ENCODE measurements around the gene TSPAN1.

The TSPAN1 gene

GRCh38 chr1:46148318-46148717 lies 26.6 kb upstream of the TSPAN1 start:
- H3K27me3 ChIP-seq (ENCODE audit: insufficient read depth, low read length, poor library complexity, severe bottlenecking) = no peaks in the 10 kb centered on the region
- H3K4me2 ChIP-seq (ENCODE audit: low read depth, low read length, poor library complexity, severe bottlenecking) = no peak overlapping the region
- no peak for TF ChIP-seq EZH2phosphoT487 (IDR thresholded peaks at IDR 0.05; ENCODE audit: borderline replicate concordance)
- no peak for TF ChIP-seq CTCF (conservative IDR thresholded peaks at IDR 0.05; ENCODE audit: low read length)
- no peaks in the 10 kb centered on the region for H3F3A ChIP-seq (ENCODE audit: low read depth)
- H3K4me1 ChIP-seq (ENCODE audit: insufficient read depth, low read length, poor library complexity, severe bottlenecking) = peaks cover 5% of the 10 kb centered on the region
- no peaks in the 10 kb centered on the region for H4K20me1 ChIP-seq (ENCODE audit: insufficient read depth, low read length, poor library complexity, severe bottlenecking)
- H3K9ac ChIP-seq (ENCODE audit: low read depth, low read length, poor library complexity, severe bottlenecking) = no peak overlapping the region
- H3K9me2 ChIP-seq (replicated peaks; ENCODE audit: low read depth, low read length) = no peaks in the 10 kb centered on the region
- no peaks in the 10 kb centered on the region for H3K36me3 ChIP-seq (ENCODE audit: insufficient read depth, low read length)
- H3K9me3 ChIP-seq (ENCODE audit: insufficient read depth, low read depth, low read length) = no peaks in the 10 kb centered on the region
- H2AFZ ChIP-seq (ENCODE audit: low read length) = peak overlapping the region; percentile 71
- H3K79me2 ChIP-seq (ENCODE audit: insufficient read depth, low read length) = no peaks in the 10 kb centered on the region
- H3K4me3 ChIP-seq (ENCODE audit: low read length, poor library complexity, severe bottlenecking) = no peak overlapping the region

GRCh38 chr1:46150085-46150484 lies 24.8 kb upstream of the TSPAN1 start:
- no peaks in the 10 kb centered on the region for H3K79me2 ChIP-seq (ENCODE audit: insufficient read depth, low read length)
- H3K9me2 ChIP-seq (replicated peaks; ENCODE audit: low read depth, low read length) = no peaks in the 10 kb centered on the region
- H2AFZ ChIP-seq (ENCODE audit: low read length) = no peak overlapping the region
- H3K4me1 ChIP-seq (ENCODE audit: insufficient read depth, low read length, poor library complexity, severe bottlenecking) = peaks cover 11% of the 10 kb centered on the region
- no peak for TF ChIP-seq EZH2phosphoT487 (IDR thresholded peaks at IDR 0.05; ENCODE audit: borderline replicate concordance)
- no peak for TF ChIP-seq CTCF (conservative IDR thresholded peaks at IDR 0.05; ENCODE audit: low read length)
- H3K4me2 ChIP-seq (ENCODE audit: low read depth, low read length, poor library complexity, severe bottlenecking) = no peak overlapping the region
- H3K36me3 ChIP-seq (ENCODE audit: insufficient read depth, low read length) = no peaks in the 10 kb centered on the region
- H3K4me3 ChIP-seq (ENCODE audit: low read length, poor library complexity, severe bottlenecking) = no peak overlapping the region
- H4K20me1 ChIP-seq (ENCODE audit: insufficient read depth, low read length, poor library complexity, severe bottlenecking) = no peaks in the 10 kb centered on the region
- H3F3A ChIP-seq (ENCODE audit: low read depth) = no peaks in the 10 kb centered on the region
- H3K27me3 ChIP-seq (ENCODE audit: insufficient read depth, low read length, poor library complexity, severe bottlenecking) = no peaks in the 10 kb centered on the region
- H3K9ac ChIP-seq (ENCODE audit: low read depth, low read length, poor library complexity, severe bottlenecking) = no peak overlapping the region
- no peaks in the 10 kb centered on the region for H3K9me3 ChIP-seq (ENCODE audit: insufficient read depth, low read depth, low read length)

- no peaks in the 10 kb centered on the region for H3K9me3 ChIP-seq (ENCODE audit: insufficient read depth, low read depth, low read length)
- TF ChIP-seq CTCF (conservative IDR thresholded peaks at IDR 0.05; ENCODE audit: low read length) = no peak
- TF ChIP-seq EZH2phosphoT487 (IDR thresholded peaks at IDR 0.05; ENCODE audit: borderline replicate concordance) = no peak
- no peak overlapping the region for H2AFZ ChIP-seq (ENCODE audit: low read length)
- H3K4me1 ChIP-seq (ENCODE audit: insufficient read depth, low read length, poor library complexity, severe bottlenecking) = peaks cover 11% of the 10 kb centered on the region
- no peaks in the 10 kb centered on the region for H3K36me3 ChIP-seq (ENCODE audit: insufficient read depth, low read length)
- H3K4me2 ChIP-seq (ENCODE audit: low read depth, low read length, poor library complexity, severe bottlenecking) = no peak overlapping the region
- H4K20me1 ChIP-seq (ENCODE audit: insufficient read depth, low read length, poor library complexity, severe bottlenecking) = no peaks in the 10 kb centered on the region
- H3K27me3 ChIP-seq (ENCODE audit: insufficient read depth, low read length, poor library complexity, severe bottlenecking) = no peaks in the 10 kb centered on the region
- no peak overlapping the region for H3K4me3 ChIP-seq (ENCODE audit: low read length, poor library complexity, severe bottlenecking)
- H3F3A ChIP-seq (ENCODE audit: low read depth) = no peaks in the 10 kb centered on the region
- H3K9me2 ChIP-seq (replicated peaks; ENCODE audit: low read depth, low read length) = no peaks in the 10 kb centered on the region
- no peaks in the 10 kb centered on the region for H3K79me2 ChIP-seq (ENCODE audit: insufficient read depth, low read length)
- H3K9ac ChIP-seq (ENCODE audit: low read depth, low read length, poor library complexity, severe bottlenecking) = no peak overlapping the region
These were observed 22.9 kb upstream of the TSPAN1 start for GRCh38 chr1:46152016-46152415.
